Cardiac septum (tissue), 1 donor: ENCODE data around the gene BBS9. TPM values are rescaled to one million over a fixed set of nuclear protein-coding genes. Genes with fewer than 3 reads are reported as not detected.

Experiments
- DNase-seq: peaks from one replicate; pipeline ENCODE4 v3.0.0-alpha.2; 2020; ENCODE audit warnings: low spot score
- intact Hi-C: fragments of 100-400 bp; cut with DNase I; formaldehyde crosslinking; loops from one replicate; pipeline ENCODE4 v1.14.0; 2022
- total RNA-seq: library from RNA; stranded (reverse); fragmentation: NEBNext Ultra II Directional; extraction: Animal tissue kit (Norgen Biotek cat#: 25700); gene quantifications from one replicate; pipeline ENCODE4 v1.2.1, GENCODE V29; 2021
- donor health status: DM: no; HTN: no; CAD: no.

The BBS9 gene
- total RNA-seq, 1 donor from 2014 or later, result 8.7 TPM

DNA sequence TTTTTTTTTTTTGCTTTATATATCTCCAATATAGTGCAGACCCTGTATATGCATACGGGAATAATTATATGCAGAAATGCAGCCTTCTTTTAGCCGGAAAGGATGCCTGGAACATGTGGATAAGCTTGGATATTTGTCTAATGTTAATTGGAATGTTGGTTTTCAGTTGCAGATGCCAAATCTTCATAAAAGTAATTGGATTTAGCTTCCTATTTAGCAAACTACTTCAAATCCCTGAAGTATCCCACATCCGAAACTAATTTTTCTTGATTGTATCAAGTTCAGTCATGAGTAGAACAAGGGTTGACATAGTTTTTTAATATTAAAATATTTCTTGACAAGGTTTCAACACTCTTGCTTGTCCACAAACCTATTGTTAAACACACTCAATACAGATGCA is 281.7 kb downstream of the BBS9 start:
- intact Hi-C loops, result no loop called here
- DNase-seq, result no peak

DNA sequence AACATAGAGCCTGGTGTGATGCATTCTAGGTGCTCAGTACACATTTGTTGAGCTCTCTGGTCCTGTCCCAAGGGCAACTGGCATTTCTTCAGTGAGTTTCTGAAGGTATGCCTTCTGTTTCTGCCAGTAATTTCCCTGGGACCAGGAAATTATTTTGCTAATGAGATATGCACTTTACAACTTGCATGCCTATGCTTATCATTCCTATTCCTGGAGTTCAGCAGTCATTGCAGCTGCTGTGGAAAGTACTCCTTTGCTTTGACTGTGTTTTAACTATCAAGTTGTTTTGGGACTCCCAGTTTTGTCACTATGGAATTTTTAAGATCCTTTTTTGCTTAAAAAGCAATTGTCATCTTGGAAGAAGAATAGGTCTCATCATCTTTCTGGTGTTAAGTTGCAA is 283.0 kb downstream of the BBS9 start:
- intact Hi-C loops, result no loop called here
- DNase-seq, result no peak

DNA sequence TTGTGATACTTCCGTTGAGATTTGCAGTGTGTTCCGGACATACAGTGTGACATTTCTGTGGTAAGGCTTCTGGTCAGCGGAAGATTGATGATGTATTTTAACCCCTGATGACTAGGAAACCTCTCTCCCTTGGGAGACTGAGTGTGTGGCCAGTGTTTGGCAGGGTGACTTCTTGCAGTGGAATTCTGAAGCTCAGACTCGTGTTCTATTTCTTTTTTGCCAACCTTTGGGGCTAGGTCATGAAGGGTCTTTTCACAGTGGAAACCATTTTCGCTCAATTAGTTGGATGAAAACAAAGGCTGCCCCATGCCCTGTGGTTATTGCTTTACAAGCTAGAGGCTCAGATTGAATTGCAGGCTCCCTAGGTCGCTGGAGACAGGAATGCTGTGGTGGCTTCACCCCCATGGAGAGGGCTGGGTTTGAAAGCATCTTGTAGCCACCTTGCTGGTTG is 288.9 kb downstream of the BBS9 start:
- intact Hi-C loops, result no loop called here
- no peak for DNase-seq

DNA sequence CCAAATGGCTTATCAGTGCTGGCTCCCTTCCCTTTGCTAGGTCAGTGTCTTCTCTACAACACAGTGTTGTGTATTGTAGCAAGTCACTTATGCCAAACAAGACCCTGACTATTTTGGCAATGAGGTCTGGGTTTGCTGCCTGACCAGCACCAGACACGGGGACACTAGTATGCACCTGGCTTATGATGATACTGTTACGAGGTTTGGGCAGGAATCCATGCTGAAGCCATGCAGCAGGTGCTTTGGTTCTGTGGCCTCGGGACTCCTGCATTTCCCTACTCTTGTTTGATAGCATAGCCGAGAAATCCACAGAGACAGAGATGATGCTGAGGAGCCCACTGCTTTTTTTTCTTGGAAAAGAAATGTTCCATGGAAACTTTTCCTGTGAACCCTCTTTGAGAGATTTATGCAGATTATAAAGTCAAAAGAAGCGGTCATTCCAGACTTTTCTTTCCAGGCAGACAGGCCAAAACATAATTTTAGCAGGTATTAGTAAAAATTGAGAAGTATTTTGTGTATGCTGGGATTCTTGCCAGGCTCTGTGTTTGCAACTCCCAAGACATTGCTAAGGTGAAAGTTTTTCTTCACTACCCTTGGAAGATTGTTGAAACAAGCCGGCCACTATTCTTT is 291.1 kb downstream of the BBS9 start:
- intact Hi-C loops, result no loop called here

DNA sequence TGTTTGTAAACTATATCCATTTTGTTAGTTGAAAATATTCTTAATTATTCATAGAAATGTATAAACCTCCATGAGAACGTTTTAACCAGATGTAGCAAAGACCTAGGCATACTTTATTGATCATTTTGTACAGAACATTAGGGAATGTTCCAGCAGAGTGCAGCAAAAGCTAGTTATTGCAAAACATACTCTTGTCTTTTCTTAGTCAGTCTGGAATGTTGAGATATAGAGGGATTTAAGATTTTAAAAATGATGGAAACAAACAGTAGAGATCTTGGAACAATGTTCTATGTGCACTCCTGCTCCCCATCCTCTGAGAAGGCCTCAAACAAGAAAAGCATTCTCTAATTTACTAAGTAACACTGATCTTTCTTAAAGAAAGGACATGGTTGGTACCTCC is 292.1 kb downstream of the BBS9 start:
- DNase-seq, result no peak
- intact Hi-C loops, result no loop called here

More for the DNA sequence above, 291.1 kb downstream of the BBS9 start:
- DNase-seq, result no peak

DNA sequence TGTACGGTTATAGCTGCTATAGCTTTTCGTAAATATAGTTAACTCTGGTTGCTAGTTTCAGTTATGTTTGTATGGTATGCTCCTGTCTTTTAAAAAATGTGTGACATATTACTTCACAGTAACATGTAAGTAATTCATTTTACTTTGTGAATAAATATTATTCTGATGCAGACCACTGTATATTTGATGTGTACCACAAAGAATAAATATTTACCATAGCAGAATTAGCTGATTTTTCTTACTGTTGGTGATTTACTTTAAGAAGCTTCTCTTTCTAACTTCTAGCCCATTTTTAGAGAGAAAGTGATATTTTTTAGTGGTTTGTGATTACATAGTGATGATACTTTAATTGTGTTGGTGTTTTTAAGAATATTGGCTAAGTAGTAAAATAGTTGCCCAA is 292.8 kb downstream of the BBS9 start:
- no peak for DNase-seq
- intact Hi-C loops, result no loop called here

DNA sequence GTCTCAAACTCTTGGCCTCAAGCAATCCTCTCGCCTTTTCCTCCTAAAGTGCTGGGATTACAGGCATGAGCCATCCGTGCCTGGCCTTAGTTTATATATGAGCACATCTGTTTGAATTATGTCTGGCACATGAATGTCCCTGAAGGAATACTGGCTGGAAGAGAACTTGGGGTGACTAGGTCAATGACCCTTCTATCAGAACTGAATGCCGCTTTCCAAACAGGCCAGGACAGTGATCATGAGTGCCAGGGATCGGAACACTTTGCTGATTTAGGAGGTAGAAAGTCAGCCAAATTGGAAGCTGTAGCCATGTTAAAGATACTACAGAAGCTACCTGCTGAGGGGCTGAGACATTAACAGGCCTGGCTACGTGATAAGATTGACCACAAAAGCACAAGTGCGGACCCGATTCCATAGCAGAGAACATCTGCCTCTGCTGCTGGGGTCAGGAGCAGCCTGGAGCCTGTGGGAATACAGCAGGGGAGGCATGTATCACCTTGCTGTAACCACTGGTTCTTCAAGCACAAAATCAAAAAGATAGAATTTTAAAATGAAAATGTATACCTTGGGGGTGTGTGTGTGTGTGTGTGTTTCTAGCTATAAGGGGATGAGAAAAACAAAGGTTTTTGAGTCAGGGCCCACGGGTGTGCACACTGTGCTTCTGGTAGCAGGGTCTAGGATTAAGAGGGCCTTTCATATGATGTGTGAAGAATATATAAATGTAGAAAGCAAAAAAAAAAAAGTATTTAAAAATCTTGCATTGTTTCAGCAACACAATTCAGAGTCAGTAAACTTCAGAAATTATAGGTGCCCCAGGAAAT is 293.7 kb downstream of the BBS9 start:
- intact Hi-C loops, result no loop called here
- no peak for DNase-seq

DNA sequence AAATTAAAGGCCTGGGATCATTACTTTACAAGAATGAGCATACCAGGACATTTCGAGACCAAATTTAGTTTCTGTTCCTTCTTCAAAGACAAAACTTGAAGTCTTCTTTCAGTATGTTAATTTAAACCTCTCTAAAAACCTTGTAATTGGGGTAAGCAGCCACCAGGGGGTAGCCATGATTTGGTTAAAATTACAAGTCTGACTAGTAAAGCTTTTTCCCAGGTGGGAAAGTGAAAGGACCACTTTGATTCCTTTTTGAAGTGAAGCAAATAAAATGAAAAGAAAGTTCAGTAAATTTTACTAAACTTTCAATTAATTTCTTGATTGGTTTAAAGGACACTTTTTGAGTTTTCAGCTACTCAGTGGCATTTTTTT is 294.3 kb downstream of the BBS9 start:
- intact Hi-C loops, result no loop called here
- DNase-seq, result no peak

DNA sequence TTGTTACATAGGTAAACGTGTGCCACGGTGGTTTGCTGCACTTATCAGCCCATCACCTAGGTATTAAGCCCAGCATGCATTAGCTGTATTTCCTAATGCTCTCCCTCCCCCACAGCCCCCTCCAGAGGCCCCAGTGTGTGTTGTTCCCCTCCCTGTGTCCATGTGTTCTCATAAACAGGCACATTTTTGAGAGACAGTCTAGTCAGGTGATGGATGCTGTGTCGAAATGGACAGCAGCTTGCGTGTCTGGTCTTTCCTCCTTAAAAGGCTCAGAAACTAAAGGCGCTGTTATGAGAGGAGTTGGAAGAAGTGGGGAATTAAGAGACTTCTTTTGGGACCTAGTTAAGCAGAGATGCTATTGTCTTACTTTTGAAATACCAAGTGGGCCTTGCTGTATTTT is 296.0 kb downstream of the BBS9 start:
- no peak for DNase-seq
- intact Hi-C loops, result no loop called here

DNA sequence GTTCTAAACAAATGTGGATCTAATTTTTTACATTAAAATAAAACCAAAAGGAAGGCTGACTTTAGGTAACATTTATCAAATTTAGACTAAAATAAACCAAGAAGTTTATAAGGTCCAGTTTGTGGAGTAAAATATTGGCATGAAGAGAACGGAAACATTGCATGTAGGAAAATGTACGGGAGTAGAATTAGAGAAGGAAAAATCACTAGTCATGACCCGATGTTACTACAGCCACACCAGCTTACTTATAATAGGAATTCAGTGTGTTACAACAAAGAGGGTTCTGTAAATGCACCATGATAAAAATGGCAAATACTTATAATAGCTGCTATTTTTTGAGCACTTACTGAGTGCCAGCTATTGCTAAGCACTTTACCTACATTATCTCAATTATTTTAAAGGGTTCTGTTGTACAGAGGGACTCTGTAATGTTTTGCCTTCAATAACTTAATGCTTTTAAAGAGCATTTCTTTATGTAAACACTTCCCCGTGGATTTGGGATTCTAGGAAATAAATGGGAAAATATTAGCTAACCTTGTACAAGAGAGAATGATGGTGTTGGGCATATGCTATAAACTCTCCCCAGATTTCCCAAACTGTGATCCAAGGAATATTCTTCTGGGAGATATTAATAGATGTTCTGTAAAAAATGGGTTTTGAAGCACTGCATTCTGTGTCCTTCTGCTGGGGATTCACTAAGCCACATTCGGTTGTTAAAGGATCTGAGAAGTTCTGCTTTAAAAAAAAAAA is 296.7 kb downstream of the BBS9 start:
- DNase-seq, result no peak
- intact Hi-C loops, result no loop called here

DNA sequence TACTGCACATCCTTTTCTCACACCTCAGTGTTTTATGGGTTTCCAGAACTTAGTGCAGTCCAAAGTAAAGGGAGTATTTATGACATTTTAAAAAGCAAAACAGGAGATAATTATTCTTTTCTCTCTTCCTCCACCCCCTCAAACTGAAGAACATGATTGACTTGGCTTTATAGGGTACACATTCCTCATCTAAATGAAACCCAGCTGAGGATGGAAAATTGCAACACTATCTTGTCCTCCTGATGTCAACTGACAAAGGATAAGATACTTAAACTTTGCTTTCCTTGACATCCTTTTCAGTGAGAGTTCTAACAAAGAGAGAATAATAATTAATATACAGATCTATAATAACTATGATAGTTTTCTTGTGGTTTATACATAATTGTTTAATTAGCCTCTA is 299.1 kb downstream of the BBS9 start:
- intact Hi-C loops, result no loop called here
- DNase-seq, result no peak

DNA sequence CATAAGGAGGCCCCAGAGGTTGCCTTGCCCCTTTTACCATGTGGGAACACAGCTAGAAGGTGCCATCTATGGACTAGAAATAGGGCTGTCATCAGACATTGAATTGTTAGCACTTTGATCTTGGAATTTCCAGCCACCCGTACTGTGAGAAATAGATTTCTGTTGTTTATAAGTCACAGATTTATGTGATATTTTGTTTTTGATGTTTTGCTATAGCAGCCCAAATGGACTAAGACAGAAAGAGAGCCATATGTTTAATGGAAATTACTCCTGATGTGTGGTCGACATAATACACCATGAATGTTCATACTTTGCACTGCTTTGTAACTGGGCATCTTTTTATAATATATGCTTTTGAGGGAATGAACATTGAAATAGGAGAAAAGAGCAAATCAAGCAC is 302.2 kb downstream of the BBS9 start:
- intact Hi-C loops, result no loop called here
- DNase-seq, result no peak

DNA sequence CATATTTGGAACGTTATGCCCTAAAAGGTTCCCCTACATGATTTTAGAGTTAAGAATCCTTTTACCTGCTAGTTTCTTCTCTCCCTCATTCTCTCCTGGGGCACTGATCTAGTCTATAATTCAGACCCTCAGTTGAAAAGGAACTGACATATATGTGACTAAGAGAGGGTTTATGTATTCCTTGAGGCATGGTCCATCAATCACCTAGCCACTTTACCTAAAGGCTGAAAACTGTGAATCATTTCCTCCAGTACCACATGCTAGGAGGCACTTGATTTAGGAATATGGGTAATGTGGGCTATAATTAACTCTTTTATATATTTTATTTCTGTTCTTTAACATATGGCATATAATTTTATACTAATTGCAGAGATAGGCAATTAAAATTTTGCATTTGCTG is 303.5 kb downstream of the BBS9 start:
- DNase-seq, result no peak
- intact Hi-C loops, result no loop called here

DNA sequence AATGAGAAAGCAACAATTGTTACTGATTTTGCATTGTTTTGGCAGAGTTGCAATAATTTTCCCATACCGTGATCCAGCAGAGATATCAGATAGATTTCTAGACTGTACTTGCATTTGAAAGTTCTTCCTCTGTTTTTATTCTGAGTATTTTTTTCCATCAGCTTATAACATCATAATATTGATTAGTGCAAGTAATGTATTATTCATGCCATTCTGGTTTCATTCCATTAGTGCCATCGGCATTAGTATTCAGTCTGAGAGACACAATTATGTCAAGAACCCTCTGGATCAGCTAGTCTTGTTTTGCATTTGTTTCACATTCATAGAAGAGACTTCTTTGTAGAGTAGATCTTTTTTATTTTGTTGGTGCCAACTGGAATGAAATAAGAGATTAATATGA is 304.0 kb downstream of the BBS9 start:
- intact Hi-C loops, result no loop called here
- DNase-seq, result no peak

DNA sequence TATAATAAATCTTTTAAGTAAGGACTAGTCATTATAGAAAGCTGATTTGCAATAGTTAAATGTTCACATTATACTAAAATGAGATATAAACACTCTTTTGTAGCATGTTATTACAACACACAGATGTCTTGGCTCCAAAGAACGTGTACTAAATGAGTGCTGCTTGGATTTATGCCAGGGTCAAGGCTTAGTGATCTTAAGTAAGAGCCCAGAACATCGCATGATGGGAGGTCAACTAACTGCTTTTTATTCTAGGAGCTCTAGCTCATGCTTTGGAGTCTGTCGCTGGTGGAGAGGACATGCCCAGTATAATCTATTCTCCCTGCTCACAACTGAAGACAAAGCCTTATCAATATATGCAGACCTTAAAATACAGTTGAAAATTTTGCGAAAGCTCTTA is 315.1 kb downstream of the BBS9 start:
- no peak for DNase-seq
- intact Hi-C loops, result no loop called here

DNA sequence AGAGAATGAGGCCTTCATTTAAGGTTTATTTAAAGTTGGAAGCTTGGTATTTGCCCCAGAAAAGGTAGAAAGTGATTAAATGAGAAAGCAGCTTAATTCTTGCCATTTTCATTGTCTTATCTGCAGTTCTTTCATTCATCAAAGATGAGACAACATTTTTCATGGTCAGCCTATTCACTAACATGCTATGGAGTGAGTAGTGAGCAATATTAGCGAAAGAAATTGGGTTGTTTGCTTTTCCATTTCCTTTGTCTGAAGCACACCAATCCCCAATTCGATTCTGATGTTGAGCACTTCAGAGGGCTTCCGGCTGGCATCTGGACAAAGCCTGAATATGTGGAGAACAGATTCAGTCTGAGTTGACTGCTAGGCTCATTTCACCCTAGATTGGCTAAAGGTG is 317.2 kb downstream of the BBS9 start:
- no peak for DNase-seq
- intact Hi-C loops, result no loop called here

DNA sequence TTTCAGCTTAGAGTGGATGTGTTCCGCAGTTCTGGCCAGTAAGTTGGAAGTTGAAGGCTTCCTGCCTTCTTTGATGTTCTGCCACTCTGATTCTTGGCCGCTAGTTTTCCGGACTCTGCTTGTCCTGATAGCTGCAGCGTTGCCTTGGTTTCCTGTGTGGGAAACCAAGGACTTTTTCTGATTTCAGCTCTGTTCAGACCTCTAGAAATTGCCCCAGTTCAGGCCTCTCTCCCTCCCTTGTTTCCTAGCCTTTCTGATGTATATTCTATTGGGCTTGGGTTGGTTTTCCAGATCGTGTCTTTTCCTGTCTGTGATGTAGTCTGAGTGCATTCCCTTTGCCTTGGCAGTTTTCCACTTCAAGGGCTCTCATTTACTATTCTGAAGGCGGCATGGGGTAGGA is 318.7 kb downstream of the BBS9 start:
- no peak for DNase-seq
- intact Hi-C loops, result no loop called here

DNA sequence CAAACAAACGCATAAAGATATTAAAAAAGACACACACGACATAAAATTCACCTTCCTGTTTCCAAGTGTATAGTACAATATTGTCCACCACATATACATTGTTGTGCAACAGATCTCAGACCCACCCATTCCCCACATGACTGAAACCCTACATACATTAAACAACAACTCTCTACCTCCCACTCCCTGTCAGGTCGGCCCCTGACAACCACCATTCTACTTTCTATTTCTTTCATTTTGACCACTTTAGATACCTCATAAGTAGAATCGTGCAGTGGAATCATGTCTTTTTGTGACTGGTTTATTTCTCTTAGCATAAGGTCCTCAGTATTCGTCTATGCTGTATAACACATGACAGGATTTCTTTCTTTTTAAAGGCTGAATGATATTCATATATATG is 320.5 kb downstream of the BBS9 start:
- intact Hi-C loops, result no loop called here
- DNase-seq, result no peak

DNA sequence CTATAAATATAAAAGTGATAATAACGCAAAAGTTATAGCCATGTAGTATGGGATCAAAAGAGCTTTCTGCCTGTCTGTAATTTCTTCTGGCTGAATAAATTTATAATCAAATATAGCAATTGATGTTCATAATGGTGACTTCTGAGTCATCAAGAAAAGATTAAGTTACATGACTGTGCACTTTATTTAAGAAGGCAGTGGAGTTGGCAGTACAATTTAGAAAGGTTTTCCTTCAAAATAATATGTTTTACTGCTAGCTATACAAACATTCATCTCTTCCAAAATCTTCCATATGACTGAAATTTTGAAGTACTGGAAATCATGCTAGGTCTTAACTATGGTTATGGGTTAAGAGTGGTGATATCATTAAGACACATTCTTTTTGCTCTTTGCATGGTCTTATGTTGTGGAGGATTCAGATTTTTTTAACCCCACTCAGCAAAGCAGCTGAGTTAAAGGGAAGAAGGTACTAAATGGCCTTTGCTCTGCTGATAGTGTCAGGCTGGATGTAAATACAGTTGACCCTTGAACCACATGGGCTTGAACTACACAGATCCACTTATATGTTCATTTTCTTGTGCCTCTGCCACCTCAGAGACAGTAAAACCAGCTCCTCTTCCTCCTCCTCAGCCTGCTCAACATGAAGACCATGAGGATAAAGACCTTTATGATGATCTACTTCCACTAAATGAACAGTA is 323.6 kb downstream of the BBS9 start:
- intact Hi-C loops, result no loop called here
- no peak for DNase-seq

DNA sequence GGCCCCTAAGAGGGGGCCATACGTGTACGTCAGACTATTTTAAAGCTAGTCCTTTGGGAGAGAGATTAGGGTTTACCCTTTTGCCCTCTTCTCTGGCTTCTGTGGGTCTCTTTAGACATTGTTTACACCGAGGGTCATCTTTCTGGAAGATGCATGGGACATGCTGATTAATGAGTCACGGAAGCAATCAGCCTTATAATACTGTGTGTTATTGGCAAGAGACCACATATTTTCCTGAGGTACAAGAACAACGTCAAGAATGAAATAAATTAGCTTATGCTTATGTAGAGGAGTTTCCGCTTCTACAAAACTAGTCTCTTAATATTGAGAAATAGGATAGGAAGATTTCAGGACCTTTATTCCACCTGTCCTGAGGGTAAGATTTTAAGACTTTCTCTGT is 327.7 kb downstream of the BBS9 start:
- intact Hi-C loops, result no loop called here
- no peak for DNase-seq
